ENCODE data around the gene UNC79. TPM values are rescaled to one million over a fixed set of nuclear protein-coding genes. Genes with fewer than 3 reads are reported as not detected.

UNC79 gene
- total RNA-seq, 4 donors from 2014 or later = 0.30 TPM; not detected in 3

GRCh38 chr14:93719256-93719655 lies 288.5 kb downstream of the UNC79 start:
- H3K36me3 ChIP-seq = no peaks in the 10 kb centered on the region
- no peak overlapping the region for H3K27ac ChIP-seq
- no peaks in the 10 kb centered on the region for H3K9me3 ChIP-seq
- TF ChIP-seq CTCF (IDR thresholded peaks at IDR 0.05) (no peak), POLR2AphosphoS5 (IDR thresholded peaks at IDR 0.05) (no peak), POLR2A (IDR thresholded peaks at IDR 0.05) (no peak), EP300 (IDR thresholded peaks at IDR 0.05) (no peak)
- no peak overlapping the region for H3K4me3 ChIP-seq
- DNase-seq (ENCODE audit: low spot score in 2 of 2) = peak in 1 of 2 donors; percentile 49
- H3K4me1 ChIP-seq = no peaks in the 10 kb centered on the region
- peaks cover 13% of the 10 kb centered on the region for H3K27me3 ChIP-seq
- WGBS = 86% methylated on average over 3 of the region's 3 CpGs

GRCh38 chr14:93720076-93720815 lies 289.5 kb downstream of the UNC79 start:
- H3K27me3 ChIP-seq = peaks cover 11% of the 10 kb centered on the region
- no peaks in the 10 kb centered on the region for H3K4me1 ChIP-seq
- TF ChIP-seq CTCF (IDR thresholded peaks at IDR 0.05) (no peak), POLR2AphosphoS5 (IDR thresholded peaks at IDR 0.05) (no peak), EP300 (IDR thresholded peaks at IDR 0.05) (no peak), POLR2A (IDR thresholded peaks at IDR 0.05) (no peak)
- peak in 1 of 2 donors; percentile 64 for DNase-seq (ENCODE audit: low spot score in 2 of 2)
- no peaks in the 10 kb centered on the region for H3K9me3 ChIP-seq
- no peak overlapping the region for H3K27ac ChIP-seq
- no peak overlapping the region for H3K4me3 ChIP-seq
- WGBS = 94% methylated on average over 4 of the region's 12 CpGs
- H3K36me3 ChIP-seq = no peaks in the 10 kb centered on the region

GRCh38 chr14:93720981-93721483 lies 290.3 kb downstream of the UNC79 start:
- H3K27me3 ChIP-seq = peaks cover 9% of the 10 kb centered on the region
- TF ChIP-seq POLR2AphosphoS5 (IDR thresholded peaks at IDR 0.05) (no peak), EP300 (IDR thresholded peaks at IDR 0.05) (no peak), CTCF (IDR thresholded peaks at IDR 0.05) (no peak), POLR2A (IDR thresholded peaks at IDR 0.05) (no peak)
- H3K27ac ChIP-seq = no peak overlapping the region
- DNase-seq (ENCODE audit: low spot score in 2 of 2) = peak in 1 of 2 donors; percentile 48
- H3K4me3 ChIP-seq = no peak overlapping the region
- no peaks in the 10 kb centered on the region for H3K4me1 ChIP-seq
- 98% methylated on average over 6 of the region's 13 CpGs for WGBS
- no peaks in the 10 kb centered on the region for H3K9me3 ChIP-seq
- H3K36me3 ChIP-seq = no peaks in the 10 kb centered on the region

GRCh38 chr14:93723001-93723400 lies 292.3 kb downstream of the UNC79 start:
- H3K36me3 ChIP-seq = no peaks in the 10 kb centered on the region
- peak; percentile 8 to 44 for DNase-seq (ENCODE audit: low spot score in 2 of 2)
- H3K27me3 ChIP-seq = no peaks in the 10 kb centered on the region
- WGBS = 91% methylated on average over 4 of the region's 4 CpGs
- no peak overlapping the region for H3K27ac ChIP-seq
- H3K9me3 ChIP-seq = no peaks in the 10 kb centered on the region
- H3K4me3 ChIP-seq = no peak overlapping the region
- no peak for TF ChIP-seq CTCF (IDR thresholded peaks at IDR 0.05)
- TF ChIP-seq EP300 (IDR thresholded peaks at IDR 0.05) = no peak
- TF ChIP-seq POLR2AphosphoS5 (IDR thresholded peaks at IDR 0.05) = no peak
- no peaks in the 10 kb centered on the region for H3K4me1 ChIP-seq

- TF ChIP-seq POLR2AphosphoS5 (IDR thresholded peaks at IDR 0.05) (no peak), POLR2A (IDR thresholded peaks at IDR 0.05) (no peak), EP300 (IDR thresholded peaks at IDR 0.05) (no peak), CTCF (IDR thresholded peaks at IDR 0.05) (no peak)
- WGBS = 90% methylated on average over 21 of the region's 21 CpGs
Observed at GRCh38 chr14:93725002-93725582, 294.4 kb downstream of the UNC79 start.

More at GRCh38 chr14:93725002-93725582, 294.4 kb downstream of the UNC79 start:
- Histone ChIP-seq H3K9me3 (no peaks in the 10 kb centered on the region), H3K27me3 (no peaks in the 10 kb centered on the region), H3K27ac (no peak overlapping the region), H3K4me1 (no peaks in the 10 kb centered on the region), H3K36me3 (no peaks in the 10 kb centered on the region), H3K4me3 (no peak overlapping the region)
- DNase-seq (ENCODE audit: low spot score in 2 of 2) = peak; percentile 15 to 37
